DMS 273 (cell line): ENCODE data around the gene DEGS2.
"Not testable (repeated sequence)": the region's sequence is repeated elsewhere in the genome, so short reads cannot be mapped to it uniquely, and the experiment has no call there.

Experiments
- DNase-seq: peaks from one replicate; lab custom pipeline; 2025; ENCODE audit not compliant: unreplicated experiment; lab: John Stamatoyannopoulos, UW

The DEGS2 gene

DNA sequence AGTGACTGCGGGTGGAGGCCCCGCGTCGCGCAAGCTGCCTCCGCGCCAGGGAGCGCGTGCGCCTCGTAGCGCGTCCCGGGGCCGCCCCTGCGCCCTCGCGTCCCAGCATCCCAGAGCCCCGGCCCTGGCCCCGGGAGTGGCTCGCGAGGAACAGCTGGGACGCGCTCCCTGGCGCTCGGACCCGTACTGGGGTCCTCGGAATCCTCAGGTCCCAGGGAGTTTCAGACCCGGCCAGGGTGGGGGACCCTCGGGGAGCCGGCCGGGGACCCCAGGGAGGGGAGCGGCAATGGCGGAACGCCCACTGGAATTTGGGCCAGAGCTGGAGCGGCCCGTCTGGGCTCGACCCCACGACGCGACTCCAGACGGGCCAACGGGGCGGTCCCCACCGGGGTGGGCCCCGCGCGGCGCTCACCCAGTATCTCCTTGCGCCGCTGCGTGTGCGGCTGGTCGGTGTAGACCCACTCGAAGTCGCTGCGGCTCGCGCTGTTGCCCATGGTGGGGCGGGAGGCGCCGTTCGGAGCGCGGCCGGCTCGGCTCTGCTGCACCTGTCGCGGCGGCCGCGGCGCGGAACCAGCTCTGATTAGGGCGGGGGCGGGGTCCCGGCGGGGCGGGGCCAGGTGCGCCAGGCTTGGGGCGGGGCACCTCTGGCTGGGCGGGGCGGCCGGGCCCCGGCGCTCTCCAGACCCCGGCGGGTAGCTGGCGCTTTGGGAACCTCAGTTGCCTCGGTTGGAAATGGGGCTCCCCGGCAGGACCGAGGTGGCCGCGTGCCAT is at the start of gene DEGS2:
Gene DEGS2, minus strand, starts transcription at position 552 of the 771 bp plus-strand sequence. Its CDS starts 58 bp downstream, at position 494.
- DNase-seq, result peak; percentile 73

DNA sequence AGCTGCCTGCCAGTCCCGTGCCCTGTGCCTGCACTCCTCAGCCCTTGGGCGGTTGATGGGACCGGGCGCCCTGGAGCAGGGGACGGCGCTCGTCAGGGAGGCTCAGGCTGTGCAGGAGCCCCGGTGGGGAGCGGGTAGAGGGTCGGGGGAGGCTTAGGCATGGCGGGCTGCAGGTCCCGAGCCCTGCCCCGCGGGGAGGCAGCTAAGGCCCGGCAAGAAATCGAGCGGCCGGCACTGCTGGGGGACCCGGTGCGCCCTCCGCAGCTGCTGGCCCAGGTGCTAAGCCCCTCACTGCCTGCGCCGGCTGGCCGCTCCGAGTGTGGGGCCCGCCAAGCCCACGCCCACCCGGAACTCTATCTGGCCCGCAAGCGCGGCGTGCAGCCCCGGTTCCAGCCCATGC is 48.7 kb upstream of the DEGS2 start:
- not testable (repeated sequence) for DNase-seq

DNA sequence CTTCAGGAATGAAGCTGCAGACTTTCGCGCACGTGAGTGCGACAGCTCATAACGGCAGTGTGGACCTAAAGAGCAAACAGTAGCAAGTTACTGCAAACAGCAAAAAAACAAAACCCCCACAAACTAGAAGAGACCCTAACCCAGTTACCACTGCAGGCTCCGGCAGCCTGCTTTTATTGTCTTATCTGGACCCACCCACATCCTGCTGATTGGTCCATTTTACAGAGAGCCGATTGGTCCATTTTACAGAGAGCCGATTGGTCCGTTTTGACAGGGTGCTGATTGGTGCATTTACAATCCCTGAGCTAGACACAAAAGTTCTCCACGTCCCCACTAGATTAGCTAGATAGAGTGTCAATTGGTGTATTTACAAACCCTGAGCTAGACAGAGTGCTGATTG is 48.1 kb upstream of the DEGS2 start:
- not testable (repeated sequence) for DNase-seq

DNA sequence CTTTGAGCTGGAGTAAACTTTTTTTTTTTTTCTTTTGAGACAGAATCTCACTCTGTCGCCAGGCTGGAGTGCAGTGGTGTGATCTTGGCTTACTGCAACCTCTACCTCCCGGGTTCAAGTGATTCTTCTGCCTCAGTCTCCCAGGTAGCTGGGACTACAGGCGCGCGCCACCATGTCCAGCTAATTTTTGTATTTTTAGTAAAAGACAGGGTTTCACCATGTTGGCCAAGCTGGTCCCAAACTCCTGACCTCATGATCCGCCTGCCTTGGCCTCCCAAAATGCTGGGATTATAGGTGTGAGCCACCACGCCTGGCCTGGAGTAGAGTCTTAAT is 45.4 kb upstream of the DEGS2 start:
- not testable (repeated sequence) for DNase-seq

DNA sequence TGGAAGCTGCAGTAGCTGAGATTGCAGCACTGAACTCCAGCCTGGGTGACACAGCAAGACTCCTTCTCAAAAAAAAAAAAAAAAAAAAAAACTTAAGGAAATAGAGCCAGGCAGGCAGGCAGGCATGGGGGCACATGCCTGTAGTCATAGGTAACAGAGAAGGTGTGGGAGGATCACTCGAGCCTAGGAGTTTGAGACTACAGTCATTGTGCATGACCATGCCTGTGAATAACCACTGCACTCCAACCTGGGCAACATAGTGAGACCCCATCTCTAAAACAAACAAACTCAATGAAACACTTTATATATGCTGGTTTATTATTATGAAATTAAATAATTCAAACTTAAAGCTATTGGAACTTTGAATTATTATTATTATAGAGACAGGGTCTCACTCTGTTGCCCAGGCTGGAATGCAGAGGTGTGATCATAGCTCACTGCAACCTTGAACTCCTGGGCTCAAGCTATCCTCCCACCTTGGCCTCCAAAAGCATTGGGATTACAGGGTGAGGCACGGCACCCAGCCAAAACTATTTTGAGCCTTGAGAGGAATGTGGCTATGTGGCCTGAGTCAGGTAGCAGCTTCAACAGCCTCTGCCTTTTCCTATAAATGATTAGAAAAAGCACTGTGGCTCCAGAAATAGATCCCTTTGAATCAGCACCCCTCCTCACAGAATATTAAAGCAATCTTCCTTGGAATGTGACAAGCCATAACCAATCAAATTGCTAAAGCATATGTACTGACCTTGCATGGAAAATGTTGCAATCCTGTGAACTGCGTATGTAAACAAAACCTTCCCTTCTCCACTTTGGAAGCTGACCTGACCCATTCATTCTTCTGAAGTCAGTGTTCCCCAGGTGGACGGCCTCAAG is 44.8 kb upstream of the DEGS2 start:
- no peak for DNase-seq

DNA sequence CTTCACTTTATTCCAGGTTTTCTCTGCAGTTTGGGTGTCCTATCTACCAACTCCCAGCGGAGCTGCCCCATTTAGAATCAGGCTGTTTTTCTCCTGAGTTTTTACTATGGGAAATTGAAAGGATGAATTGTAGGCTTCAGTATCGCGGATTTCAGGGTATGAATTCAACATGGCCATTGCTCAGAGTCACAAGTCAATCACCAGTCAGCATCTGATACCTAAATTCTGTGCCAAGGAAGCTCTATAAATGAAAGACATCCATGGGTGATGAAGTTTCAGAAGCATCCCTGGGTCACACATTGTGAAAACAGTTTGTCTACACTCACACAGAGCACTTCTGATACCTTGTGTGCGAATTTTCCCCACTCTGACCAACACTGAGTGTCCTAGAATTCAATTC is 43.7 kb upstream of the DEGS2 start:
- no peak for DNase-seq

DNA sequence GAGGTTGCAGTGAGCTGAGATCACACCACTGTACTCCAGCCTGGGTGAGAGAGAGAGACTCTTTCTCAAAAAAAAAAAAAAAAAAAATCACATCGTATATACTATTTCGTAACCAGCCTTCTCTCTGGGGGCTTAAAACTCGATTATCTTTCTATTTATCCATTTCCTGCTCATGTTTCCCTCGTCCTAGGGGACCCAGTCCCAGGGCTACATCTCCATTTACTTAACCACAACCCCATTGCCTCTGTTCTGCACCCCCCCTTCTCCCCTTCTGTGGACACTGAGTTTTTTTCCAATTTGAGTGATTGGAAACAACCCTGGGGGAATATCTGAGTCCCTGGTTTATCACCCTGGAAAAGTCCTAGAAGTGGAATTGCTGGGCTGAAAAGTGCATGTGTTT is 43.3 kb upstream of the DEGS2 start:
- no peak for DNase-seq

DNA sequence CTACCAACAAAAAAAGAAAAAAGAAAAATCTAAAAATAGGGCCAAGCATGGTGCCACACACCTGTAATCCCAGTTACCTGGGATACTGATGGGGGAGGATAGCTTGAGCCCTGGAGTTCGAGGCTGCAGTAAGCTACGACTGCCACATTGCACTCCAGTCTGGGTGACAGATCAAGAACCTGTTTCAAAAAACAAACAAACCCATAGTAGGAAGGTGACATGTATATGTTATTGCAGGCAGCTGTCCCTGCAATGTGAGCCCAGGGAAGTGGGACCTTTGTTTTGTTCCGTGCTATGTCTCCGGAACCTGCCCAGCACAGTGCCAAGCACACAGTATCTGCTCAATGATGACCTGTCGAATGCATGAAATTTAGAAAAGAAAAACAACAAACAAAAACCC is 42.3 kb upstream of the DEGS2 start:
- DNase-seq, result no peak

DNA sequence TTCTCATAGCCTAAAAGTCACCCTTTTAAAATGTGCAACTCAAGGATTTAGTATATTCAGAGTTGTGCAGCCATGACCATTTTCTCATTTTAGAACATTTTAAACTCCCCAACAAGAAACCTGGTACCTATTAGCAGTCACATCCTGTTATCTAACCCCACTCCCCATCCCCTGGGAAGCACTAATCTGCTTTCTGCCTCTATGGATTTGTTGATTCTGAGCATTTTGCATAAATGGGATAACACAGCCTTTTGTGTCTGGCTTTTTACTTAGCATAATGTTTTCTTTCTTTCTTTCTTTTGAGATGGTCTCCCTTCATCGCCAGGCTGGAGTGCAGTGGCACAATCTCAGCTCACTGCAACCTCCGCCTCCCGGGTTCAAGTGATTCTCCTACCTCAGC is 40.9 kb upstream of the DEGS2 start:
- no peak for DNase-seq

DNA sequence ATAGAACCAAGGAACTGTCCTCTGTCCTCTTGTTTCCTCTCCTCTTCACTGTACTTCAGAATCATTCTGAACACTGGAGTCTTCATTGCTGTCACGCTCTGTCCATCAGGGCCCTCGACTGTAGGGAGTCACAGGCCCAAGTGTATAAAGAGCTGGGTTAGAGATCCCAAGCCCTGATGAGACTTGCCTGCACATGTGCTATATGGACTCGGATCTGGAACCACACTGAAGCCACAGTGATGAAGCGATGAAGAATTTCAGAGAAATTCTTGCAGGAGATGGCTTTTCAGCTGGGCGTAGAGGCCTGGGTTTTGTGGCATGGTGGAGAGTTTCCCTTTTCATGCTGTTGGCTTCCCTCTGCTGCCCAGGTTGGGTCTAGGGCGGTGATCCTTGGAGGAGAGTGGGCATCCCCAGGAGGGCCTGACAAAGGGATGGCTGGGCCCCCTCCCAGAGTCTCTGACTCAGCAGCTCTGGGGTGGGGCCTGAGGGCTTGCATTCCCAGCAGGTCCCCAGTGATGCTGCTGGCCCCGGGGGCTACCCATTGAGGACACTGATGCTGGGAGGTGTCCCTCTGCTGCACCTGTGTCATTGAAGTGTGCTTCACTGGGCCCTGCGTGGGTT is 39.9 kb upstream of the DEGS2 start:
- DNase-seq, result no peak

DNA sequence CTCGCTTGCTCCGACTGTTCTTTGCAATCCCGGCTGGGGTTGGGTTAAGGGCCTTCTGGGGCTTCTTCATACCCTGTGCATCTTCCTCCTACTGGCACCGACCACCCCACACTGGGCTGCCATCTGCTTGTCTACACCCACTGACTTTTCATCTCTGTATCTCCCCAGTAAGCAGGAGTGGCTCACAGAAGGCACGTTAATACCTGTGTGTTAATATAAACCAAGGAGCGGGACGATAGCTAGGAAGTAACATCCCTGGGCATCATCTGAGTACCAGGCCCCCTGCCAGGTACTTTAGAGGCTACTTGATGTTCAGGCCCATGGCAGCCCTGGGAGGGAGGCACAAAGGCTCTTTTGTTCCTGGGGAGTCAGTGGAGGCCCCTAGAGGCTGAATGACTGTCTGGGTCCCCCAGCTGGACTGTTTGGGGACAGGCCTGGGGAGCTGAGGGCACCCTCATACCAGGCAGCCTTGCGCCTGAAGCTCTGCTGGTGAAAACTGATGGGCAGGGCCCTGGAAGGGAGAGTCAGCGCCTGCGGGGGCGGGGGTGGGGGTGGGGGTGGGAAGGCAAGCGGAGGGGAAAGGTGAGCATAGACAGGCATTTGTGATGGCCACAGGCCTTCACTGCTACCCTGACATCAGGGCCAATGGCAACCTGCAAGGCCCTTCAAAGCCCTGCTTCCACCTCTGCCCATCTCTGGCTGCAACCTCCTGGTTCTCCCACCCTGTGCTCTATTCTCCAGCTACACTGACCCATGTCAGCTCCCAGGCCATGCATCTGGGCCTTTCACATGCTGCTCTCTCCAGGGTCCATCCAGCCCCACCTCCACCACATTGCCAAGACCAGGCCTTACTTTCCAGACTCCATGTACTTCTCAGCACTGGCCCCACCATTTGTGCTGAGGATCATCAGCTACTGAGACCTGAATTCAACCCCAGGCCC is 34.2 kb upstream of the DEGS2 start:
- peak; percentile 71 for DNase-seq

DNA sequence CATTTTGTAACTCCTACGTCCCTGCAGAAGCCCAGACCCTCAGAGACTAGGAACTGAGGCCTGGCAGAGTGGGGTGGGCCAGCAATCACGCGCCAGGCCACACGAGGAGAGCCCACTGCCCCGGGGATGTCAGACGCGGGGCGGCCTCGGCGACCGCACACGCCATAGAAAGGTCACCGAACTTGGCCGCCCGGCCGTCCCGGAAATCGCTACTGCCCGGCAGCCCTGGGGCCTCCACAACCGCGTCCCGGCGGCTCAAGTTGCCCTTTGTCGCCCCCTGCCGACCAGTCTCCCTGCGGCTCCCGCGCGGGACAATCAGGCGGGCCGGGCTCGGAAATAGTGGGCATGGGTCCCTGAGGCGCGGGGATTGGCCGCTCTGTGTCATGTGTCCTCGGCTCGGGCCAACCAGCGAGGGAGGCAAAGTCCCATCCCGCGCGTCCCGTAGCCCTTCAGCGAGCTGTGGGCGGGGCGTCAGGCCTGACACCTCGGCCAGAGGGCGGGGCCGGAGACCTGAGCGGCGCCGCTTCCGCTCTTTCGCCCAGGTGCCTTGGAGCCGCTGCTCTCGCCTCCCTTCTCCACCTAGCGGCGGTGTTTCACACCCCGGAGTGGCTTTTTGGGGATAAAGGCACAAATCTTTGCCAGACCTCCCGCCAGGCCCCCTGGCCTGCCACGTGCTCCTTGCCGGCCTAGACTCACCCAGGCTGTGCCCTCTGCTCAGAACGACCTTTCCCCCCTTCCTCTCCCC is 33.4 kb upstream of the DEGS2 start:
- peak; percentile 100 for DNase-seq

DNA sequence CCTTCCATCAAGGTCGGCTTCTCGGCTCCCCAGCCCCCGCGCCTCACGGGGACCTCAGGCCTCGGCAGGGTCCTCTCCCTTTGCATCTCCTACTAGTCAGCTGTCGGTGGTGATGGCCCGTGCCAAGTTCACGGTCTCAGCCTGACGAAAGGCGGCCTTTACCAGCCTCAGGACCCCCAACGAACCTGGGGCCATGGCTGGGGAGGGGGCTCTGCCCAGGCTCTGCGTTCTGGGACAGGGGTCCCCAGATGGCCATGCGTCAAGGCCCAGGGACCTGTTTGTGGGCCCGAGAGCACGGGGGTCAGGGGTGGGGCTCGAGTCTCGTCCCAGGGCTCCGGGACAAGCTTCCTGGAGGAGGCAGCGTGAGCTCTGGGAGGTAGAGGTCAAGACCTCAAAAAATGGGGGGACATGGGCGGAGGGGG is 32.8 kb upstream of the DEGS2 start:
- DNase-seq, result no peak

DNA sequence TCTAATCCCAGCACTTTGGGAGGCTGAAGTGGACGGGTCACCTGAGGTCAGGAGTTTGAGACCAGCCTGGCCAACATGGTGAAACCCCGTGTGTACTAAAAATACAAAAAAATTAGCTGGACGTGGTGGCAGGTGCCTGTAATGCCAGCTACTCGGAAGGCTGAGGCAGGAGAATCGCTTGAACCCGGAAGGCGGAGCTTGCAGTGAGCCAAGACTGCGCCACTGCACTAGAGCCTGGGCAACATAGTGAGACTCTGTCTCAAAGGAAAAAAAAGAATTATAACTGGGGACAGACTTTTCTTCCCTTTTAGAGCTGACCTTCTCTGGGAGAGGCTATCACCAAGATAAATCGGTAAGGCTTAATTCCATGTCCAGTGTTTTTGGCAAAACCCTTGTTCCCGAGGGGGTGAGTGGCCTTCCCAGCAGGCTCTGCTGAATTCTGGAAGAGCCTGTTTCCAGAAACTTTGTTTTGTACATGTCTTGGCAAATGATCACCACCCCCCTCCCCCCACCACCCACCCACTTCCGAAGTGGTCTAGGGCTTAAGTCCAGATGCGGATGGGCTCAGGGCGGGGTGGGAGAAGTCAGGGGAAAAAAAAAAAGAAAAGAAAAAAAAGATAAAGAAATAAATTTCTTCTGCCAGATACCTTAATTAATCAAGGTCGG is 32.3 kb upstream of the DEGS2 start:
- DNase-seq, result no peak

DNA sequence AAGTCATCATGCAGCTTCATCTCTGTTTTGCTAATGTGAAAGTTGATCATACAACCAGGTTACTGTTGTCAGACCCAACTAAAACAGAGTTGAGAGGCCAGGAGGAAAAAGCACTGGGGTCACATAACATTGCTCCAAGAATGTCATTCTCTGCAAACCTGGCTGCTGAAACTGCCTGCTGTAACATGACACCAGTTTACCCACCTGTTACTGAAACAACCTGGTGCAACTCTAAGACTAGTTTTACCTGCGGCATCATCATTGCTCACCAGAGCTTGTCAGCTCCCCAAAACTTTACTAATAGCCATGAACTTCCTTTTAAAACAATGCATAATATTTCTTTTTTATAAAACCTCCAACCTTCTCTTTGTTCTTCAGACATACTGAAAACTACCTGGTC is 30.7 kb upstream of the DEGS2 start:
- no peak for DNase-seq

DNA sequence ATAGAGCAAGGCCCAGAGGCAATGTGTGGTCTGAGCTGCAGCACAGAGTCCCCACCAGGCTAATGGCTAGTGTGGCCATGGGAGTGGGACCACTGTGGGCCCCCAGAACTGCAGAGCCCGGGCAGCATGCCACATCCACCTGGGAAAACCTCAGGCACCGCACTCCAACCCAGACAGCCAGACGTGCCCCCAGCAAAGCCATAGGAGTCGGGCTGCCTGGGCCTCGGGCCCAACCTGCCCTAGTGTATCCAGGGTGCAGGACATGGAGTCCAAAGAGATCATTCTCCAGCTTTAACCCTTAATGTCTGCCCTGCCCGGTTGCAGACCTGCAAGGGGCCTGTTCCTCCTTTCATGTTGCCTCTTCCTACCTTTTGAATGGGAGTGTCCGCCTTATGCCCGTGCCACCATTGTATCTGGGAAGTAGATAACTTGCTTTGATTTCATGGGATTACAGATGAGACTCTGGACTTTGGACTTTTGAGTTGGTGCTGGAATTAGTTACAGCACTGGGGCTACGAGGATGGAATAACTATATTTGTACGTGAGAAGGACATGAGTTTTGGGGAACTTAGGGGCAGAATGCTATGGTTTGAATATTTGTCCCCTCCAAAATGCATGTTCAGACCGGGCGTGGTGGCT is 29.1 kb upstream of the DEGS2 start:
- no peak for DNase-seq

DNA sequence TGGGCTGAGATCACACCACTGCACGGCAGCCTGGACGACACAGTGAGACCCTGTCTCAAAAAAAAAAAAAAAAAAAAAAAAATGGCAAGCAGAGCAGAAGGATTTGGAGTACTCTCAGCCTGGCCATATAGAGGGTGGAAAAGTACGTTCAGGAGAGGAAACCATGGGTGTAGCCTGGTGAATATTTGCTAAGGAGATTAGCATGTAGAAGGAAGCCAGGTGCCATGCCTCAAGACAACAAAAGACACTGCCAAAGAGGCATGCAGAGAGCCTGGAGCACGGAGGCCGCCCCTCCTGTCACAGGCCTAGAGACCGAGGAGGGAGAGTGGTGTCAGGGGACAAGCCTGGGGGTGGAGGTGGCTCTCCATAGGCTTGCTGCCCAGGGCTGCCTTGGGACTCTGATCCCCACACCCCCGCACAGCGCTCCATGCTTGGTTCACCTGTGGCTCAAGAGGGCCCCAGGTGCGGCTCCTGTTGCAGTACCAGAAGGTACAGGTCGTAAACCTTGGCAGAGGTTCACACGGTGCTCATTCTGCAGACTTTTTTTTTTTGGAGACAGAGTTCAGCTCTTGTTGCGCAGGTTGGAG is 27.9 kb upstream of the DEGS2 start:
- DNase-seq, result no peak

DNA sequence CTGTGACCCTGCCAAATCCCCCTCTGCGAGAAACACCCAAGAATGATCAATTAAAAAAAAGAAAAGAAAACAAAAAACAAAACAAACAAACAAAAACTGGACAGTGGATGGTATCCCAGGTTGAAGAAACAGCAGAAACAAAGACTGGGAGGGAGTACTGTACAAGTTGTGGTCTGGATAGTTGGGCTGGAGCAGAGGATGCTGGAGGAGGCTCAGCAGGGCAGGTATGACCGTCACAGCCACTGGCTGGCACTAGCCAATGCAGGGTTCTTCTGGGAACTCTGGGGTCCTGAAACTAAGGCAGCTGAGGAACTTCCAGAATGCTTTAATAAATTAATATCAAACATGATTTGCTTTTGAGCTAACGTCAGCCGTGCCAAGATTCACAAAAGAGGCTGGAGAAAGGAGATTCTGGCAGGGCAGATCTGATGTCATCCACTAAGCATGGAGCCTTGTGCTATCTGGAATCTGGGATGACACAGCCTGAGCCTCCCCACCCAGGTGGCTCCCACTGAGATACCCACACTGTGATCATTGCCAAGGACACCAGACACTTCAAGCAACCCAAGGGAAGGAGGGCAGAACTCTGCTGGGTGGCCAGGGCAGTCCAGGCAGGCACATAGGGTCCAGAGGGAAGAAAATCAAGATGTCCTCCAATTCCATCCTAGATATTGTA is 22.6 kb upstream of the DEGS2 start:
- DNase-seq, result not testable (repeated sequence)
